Measurements from ENCODE around the gene ARID1B.
"Not testable (repeated sequence)": the region's sequence is repeated elsewhere in the genome, so short reads cannot be mapped to it uniquely, and the experiment has no call there.

ARID1B gene

DNA sequence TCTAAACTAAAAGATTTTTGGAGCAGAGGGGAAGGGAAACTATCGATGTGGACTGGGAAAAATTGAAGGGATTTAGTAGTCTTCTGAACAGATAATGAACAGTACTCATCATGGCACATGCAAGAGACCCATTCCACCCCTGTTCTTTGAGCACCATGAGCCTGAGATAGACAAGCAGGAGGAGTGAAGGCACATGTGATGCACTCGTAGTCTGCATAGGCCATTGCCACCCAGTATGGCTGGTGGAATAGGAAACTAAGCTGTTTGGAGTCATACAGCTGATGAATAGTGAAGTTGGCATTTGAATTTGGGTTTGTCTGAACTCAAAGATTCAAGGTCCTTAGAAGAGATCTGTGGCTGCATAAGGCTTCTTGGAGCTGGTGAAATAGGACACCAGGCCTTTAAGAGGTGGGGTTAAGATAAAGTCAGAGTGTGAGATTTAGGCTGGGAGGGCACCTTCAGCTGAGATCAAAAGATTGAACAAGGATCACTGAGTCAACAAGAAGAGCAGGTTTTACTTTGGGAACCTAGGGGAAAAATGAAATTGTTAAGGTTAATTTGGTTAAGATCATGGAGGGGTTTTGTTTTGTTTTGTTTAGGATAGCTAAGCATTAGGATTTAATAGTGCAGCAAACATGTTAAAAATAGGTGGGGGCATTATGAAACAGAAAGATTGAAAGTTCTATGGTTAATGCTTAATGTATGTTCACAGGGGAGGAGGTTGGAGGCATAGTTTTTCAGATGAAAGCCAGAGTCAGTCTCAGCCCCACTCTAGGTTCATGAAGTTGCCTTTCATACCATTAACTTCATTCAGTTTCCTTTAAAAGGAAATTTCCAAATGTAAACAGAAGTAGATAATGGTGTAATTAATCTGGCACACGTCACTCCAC lies 148.8 kb downstream of the ARID1B start:
- FAIRE-seq (no peak), DNase-seq (ENCODE audit: insufficient read length, low spot score) (no peak)

DNA sequence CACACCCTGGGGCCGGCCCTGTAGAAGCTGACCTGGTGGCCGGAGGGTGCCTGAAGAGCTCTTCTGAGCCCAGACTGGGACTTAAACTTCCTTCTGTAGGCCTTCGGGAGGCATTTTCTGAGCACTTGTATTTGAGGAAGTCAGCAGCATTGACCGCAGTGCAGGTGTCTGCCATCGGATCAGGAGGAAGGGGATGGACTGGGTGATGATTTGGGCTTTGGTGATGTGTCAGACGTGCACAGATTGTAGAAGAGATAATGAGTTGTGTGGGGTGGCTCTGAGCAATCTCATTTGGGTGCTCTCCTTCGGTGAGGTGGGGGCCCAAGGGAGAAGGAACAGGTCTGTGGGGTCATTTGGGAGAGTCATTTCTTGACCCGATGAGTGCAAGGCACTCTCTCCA lies 150.9 kb downstream of the ARID1B start:
- FAIRE-seq (no peak), DNase-seq (ENCODE audit: insufficient read length, low spot score) (no peak)

GRCh38 chr6:156928972-156929371 lies 151.8 kb downstream of the ARID1B start:
- no peak for DNase-seq (ENCODE audit: insufficient read length, low spot score)

GRCh38 chr6:156931283-156931682 lies 154.1 kb downstream of the ARID1B start:
- no peak for FAIRE-seq
- DNase-seq (ENCODE audit: insufficient read length, low spot score) = no peak

More at GRCh38 chr6:156928972-156929371, 151.8 kb downstream of the ARID1B start:
- FAIRE-seq = no peak

- DNase-seq (ENCODE audit: insufficient read length, low spot score) = no peak
These were observed 156.3 kb downstream of the ARID1B start for GRCh38 chr6:156933201-156934068.

DNA sequence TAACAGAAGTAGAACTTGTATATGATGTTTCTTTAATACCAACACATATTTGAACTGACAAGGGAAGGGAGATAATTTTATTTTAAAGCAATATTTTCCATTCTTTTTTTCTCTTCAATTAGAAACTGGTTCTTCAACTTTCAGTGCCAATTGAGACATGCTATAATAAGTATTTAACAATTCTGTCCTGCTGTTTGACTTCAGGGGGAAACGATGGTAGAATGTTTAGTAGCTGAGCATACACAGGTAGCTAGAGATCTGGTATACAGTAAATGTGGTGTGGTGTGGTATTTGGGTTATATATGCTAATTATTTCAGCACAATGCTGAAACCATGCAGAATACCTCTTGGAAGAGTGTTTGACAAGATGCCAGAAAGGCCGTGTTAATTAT lies 156.9 kb downstream of the ARID1B start:
- no peak for FAIRE-seq
- DNase-seq (ENCODE audit: insufficient read length, low spot score) = no peak

More at GRCh38 chr6:156933201-156934068, 156.3 kb downstream of the ARID1B start:
- FAIRE-seq = no peak

- no peak for FAIRE-seq
- DNase-seq (ENCODE audit: insufficient read length, low spot score) = no peak
These were observed 157.8 kb downstream of the ARID1B start for GRCh38 chr6:156935000-156935399.

- DNase-seq (ENCODE audit: insufficient read length, low spot score) (no peak), FAIRE-seq (no peak)
These were observed 161.0 kb downstream of the ARID1B start for GRCh38 chr6:156938143-156938542.

- FAIRE-seq (no peak), DNase-seq (ENCODE audit: insufficient read length, low spot score) (no peak)
These were observed 163.0 kb downstream of the ARID1B start for GRCh38 chr6:156940221-156940620.

- FAIRE-seq (no peak), DNase-seq (ENCODE audit: insufficient read length, low spot score) (no peak)
These were observed 165.1 kb downstream of the ARID1B start for GRCh38 chr6:156942266-156942665.

DNA sequence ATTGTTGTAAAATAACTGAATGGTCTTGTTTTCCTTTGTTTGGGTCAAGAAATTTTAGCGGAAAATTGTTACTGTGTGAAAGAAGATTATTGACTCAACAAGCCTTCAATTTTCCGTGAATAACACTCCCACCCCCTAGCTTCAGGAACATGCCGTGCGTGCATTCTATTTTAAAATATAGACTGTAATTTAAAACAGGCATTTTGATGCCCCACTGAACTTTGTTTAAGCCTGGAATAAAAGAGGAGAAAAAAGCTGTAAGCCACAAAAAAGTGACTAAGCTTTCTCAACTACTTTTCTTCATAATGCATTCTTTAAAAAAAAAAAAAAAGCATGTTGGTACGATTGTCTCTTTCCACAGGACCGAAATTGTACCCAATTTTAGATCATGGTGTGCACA lies 166.0 kb downstream of the ARID1B start:
- DNase-seq (ENCODE audit: insufficient read length, low spot score) = no peak
- no peak for FAIRE-seq

GRCh38 chr6:156943816-156944215 lies 166.6 kb downstream of the ARID1B start:
- DNase-seq (ENCODE audit: insufficient read length, low spot score) (no peak), FAIRE-seq (no peak)

- FAIRE-seq (no peak), DNase-seq (ENCODE audit: insufficient read length, low spot score) (no peak)
These were observed 167.2 kb downstream of the ARID1B start for GRCh38 chr6:156944412-156944811.

- not testable (repeated sequence) for DNase-seq (ENCODE audit: insufficient read length, low spot score); FAIRE-seq
These were observed 168.6 kb downstream of the ARID1B start for GRCh38 chr6:156945789-156946172.

- FAIRE-seq (no peak), DNase-seq (ENCODE audit: insufficient read length, low spot score) (no peak)
These were observed 169.3 kb downstream of the ARID1B start for GRCh38 chr6:156946370-156946936.

DNA sequence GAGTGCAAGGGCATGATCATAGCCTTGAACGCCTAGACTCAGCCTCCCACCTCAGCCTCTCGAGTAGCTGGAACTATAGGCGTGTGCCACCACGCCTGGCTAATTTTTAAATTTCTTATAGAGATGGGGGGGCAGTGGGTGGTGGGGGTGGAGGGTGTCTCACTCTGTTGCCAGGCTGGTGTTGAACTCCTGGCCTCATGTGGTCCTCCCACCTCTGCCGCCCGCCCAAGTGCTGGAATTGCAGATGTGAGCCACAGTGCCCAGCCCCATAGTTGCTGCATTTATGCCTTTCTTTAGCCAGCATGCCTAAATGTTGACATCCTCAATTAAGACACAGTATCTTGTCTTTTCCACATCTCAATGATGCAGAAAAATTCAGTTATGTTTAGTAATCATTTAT lies 171.1 kb downstream of the ARID1B start:
- no peak for FAIRE-seq

GRCh38 chr6:156948807-156949206 lies 171.6 kb downstream of the ARID1B start:
- DNase-seq (ENCODE audit: insufficient read length, low spot score) (peak; percentile 23), FAIRE-seq (no peak)

More for the DNA sequence above, 171.1 kb downstream of the ARID1B start:
- DNase-seq (ENCODE audit: insufficient read length, low spot score) = no peak

DNA sequence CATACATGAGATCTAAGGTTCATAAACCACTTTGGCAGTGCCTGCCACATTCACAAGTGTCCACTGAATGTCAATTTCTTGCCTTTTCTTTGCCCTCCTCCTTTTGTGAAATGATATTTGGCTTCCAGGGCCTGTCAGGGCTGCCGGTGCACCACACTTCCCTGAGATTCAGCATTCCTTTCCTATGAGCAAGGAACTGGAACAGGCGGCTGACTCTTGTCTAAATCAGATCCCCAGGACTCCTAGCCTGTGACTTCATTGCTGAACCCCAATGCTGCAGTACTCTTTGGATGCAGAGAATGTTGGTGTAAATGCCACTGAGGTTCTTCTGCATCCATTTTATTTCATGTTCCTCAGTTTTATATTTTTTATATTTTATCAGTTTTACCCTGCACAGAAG lies 172.2 kb downstream of the ARID1B start:
- FAIRE-seq (no peak), DNase-seq (ENCODE audit: insufficient read length, low spot score) (peak; percentile 15)

DNA sequence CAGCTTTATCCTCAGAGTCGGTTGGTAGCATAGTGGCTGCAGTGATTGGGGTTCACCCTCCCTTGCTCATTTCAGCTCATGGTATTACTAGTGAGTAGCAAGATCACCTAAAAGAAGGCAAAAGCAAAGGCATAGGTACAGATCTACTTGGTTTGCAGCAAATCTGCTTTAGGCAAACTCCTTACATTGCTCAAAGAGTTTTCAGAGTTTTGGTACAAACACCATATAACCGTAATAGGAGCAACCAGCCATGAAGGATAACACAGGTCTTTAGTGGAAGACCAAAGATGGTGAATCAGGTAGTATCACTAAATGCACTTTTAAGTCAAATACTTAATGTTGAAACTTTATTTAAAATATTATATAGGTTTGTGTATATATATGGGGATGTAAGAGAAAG lies 172.9 kb downstream of the ARID1B start:
- FAIRE-seq = no peak
- no peak for DNase-seq (ENCODE audit: insufficient read length, low spot score)

- DNase-seq (ENCODE audit: insufficient read length, low spot score) = no peak
- FAIRE-seq = no peak
These were observed 173.4 kb downstream of the ARID1B start for GRCh38 chr6:156950531-156950930.

- DNase-seq (ENCODE audit: insufficient read length, low spot score) = no peak
- FAIRE-seq = no peak
These were observed 175.2 kb downstream of the ARID1B start for GRCh38 chr6:156952401-156952800.
